ENCODE measurements around the gene FOXI2.

Gene FOXI2

GRCh38 chr10:127736915-127737562 lies at the start of gene FOXI2:
Gene FOXI2 (plus strand): TSS chr10:127737185. CDS start chr10:127737274, 89 bp downstream.
- no peaks in the 10 kb centered on the region for H3K9me3 ChIP-seq
- H3K4me3 ChIP-seq, result no peak within 1 kb of the TSS
- no peaks in the 10 kb centered on the region for H3K36me3 ChIP-seq (replicated peaks)
- no peaks in the 10 kb centered on the region for H3K4me1 ChIP-seq
- in situ Hi-C loops (cut with MboI; ENCODE audit: low sequenced_read_pairs), result no loop called here
- H3K27me3 ChIP-seq (ENCODE audit: low read depth), result no peaks in the 10 kb centered on the region
- no peak for DNase-seq (ENCODE audit: low spot score in 2 of 2)

- H3K9me3 ChIP-seq, result no peaks in the 10 kb centered on the region
- in situ Hi-C loops (cut with MboI; ENCODE audit: low sequenced_read_pairs), result no loop called here
- H3K4me3 ChIP-seq, result no peak overlapping the region
- no peak for DNase-seq (ENCODE audit: low spot score in 2 of 2)
- no peaks in the 10 kb centered on the region for H3K27me3 ChIP-seq (ENCODE audit: low read depth)
- no peaks in the 10 kb centered on the region for H3K36me3 ChIP-seq (replicated peaks)
- no peaks in the 10 kb centered on the region for H3K4me1 ChIP-seq
These were observed 49.4 kb upstream of the FOXI2 start for GRCh38 chr10:127687548-127687947.

GRCh38 chr10:127690176-127690835 lies 46.7 kb upstream of the FOXI2 start:
- H3K4me3 ChIP-seq, result no peak overlapping the region
- H3K27me3 ChIP-seq (ENCODE audit: low read depth), result no peaks in the 10 kb centered on the region
- DNase-seq (ENCODE audit: low spot score in 2 of 2), result no peak
- no peaks in the 10 kb centered on the region for H3K4me1 ChIP-seq
- no peaks in the 10 kb centered on the region for H3K9me3 ChIP-seq
- no peaks in the 10 kb centered on the region for H3K36me3 ChIP-seq (replicated peaks)
- in situ Hi-C loops (cut with MboI; ENCODE audit: low sequenced_read_pairs), result no loop called here

- Histone ChIP-seq H3K36me3 (replicated peaks) (no peaks in the 10 kb centered on the region), H3K4me3 (no peak overlapping the region), H3K27me3 (ENCODE audit: low read depth) (no peaks in the 10 kb centered on the region), H3K9me3 (no peaks in the 10 kb centered on the region), H3K4me1 (no peaks in the 10 kb centered on the region)
- DNase-seq (ENCODE audit: low spot score in 2 of 2), result peak; percentile 38 to 88
- in situ Hi-C loops (cut with MboI; ENCODE audit: low sequenced_read_pairs), result no loop called here
These were observed 42.3 kb upstream of the FOXI2 start for GRCh38 chr10:127694580-127695193.

- no peaks in the 10 kb centered on the region for H3K36me3 ChIP-seq (replicated peaks)
- in situ Hi-C loops (cut with MboI; ENCODE audit: low sequenced_read_pairs), result no loop called here
- no peak for DNase-seq (ENCODE audit: low spot score in 2 of 2)
- no peak overlapping the region for H3K4me3 ChIP-seq
- H3K27me3 ChIP-seq (ENCODE audit: low read depth), result no peaks in the 10 kb centered on the region
- H3K9me3 ChIP-seq, result no peaks in the 10 kb centered on the region
- H3K4me1 ChIP-seq, result no peaks in the 10 kb centered on the region
These were observed 41.6 kb upstream of the FOXI2 start for GRCh38 chr10:127695431-127695830.

GRCh38 chr10:127698886-127699285 lies 38.1 kb upstream of the FOXI2 start:
- in situ Hi-C loops (cut with MboI; ENCODE audit: low sequenced_read_pairs), result no loop called here
- H3K9me3 ChIP-seq, result no peaks in the 10 kb centered on the region

GRCh38 chr10:127699311-127699710 lies 37.7 kb upstream of the FOXI2 start:
- Histone ChIP-seq H3K36me3 (replicated peaks) (no peaks in the 10 kb centered on the region), H3K4me3 (no peak overlapping the region), H3K9me3 (no peaks in the 10 kb centered on the region), H3K27me3 (ENCODE audit: low read depth) (no peaks in the 10 kb centered on the region), H3K4me1 (no peaks in the 10 kb centered on the region)
- in situ Hi-C loops (cut with MboI; ENCODE audit: low sequenced_read_pairs), result no loop called here
- no peak for DNase-seq (ENCODE audit: low spot score in 2 of 2)

More at GRCh38 chr10:127698886-127699285, 38.1 kb upstream of the FOXI2 start:
- no peaks in the 10 kb centered on the region for H3K4me1 ChIP-seq
- no peak overlapping the region for H3K4me3 ChIP-seq
- H3K36me3 ChIP-seq (replicated peaks), result no peaks in the 10 kb centered on the region
- no peaks in the 10 kb centered on the region for H3K27me3 ChIP-seq (ENCODE audit: low read depth)
- DNase-seq (ENCODE audit: low spot score in 2 of 2), result no peak

GRCh38 chr10:127702271-127702670 lies 34.7 kb upstream of the FOXI2 start:
- H3K4me1 ChIP-seq, result no peaks in the 10 kb centered on the region
- H3K9me3 ChIP-seq, result no peaks in the 10 kb centered on the region
- no peak overlapping the region for H3K4me3 ChIP-seq
- no peaks in the 10 kb centered on the region for H3K27me3 ChIP-seq (ENCODE audit: low read depth)
- H3K36me3 ChIP-seq (replicated peaks), result no peaks in the 10 kb centered on the region
- in situ Hi-C loops (cut with MboI; ENCODE audit: low sequenced_read_pairs), result no loop called here
- DNase-seq (ENCODE audit: low spot score in 2 of 2), result no peak

- Histone ChIP-seq H3K36me3 (replicated peaks) (no peaks in the 10 kb centered on the region), H3K27me3 (ENCODE audit: low read depth) (no peaks in the 10 kb centered on the region), H3K9me3 (no peaks in the 10 kb centered on the region), H3K4me1 (no peaks in the 10 kb centered on the region), H3K4me3 (no peak overlapping the region)
- in situ Hi-C loops (cut with MboI; ENCODE audit: low sequenced_read_pairs), result loop anchor here (10.0 kb wide), 1 partner anchor 350 kb away; no protein-coding TSS in a partner anchor
- no peak for DNase-seq (ENCODE audit: low spot score in 2 of 2)
These were observed 21.7 kb upstream of the FOXI2 start for GRCh38 chr10:127715249-127715648.

GRCh38 chr10:127715782-127716378 lies 21.1 kb upstream of the FOXI2 start:
- DNase-seq (ENCODE audit: low spot score in 2 of 2), result no peak
- in situ Hi-C loops (cut with MboI; ENCODE audit: low sequenced_read_pairs), result loop anchor here (10.0 kb wide), 1 partner anchor 349 kb away; no protein-coding TSS in a partner anchor

GRCh38 chr10:127720142-127720541 lies 16.8 kb upstream of the FOXI2 start:
- in situ Hi-C loops (cut with MboI; ENCODE audit: low sequenced_read_pairs), result no loop called here
- no peaks in the 10 kb centered on the region for H3K27me3 ChIP-seq (ENCODE audit: low read depth)
- H3K4me1 ChIP-seq, result no peaks in the 10 kb centered on the region
- H3K9me3 ChIP-seq, result no peaks in the 10 kb centered on the region
- no peak for DNase-seq (ENCODE audit: low spot score in 2 of 2)
- H3K4me3 ChIP-seq, result no peak overlapping the region
- no peaks in the 10 kb centered on the region for H3K36me3 ChIP-seq (replicated peaks)

More at GRCh38 chr10:127715782-127716378, 21.1 kb upstream of the FOXI2 start:
- H3K36me3 ChIP-seq (replicated peaks), result no peaks in the 10 kb centered on the region
- H3K27me3 ChIP-seq (ENCODE audit: low read depth), result no peaks in the 10 kb centered on the region
- H3K4me1 ChIP-seq, result no peaks in the 10 kb centered on the region
- no peaks in the 10 kb centered on the region for H3K9me3 ChIP-seq
- H3K4me3 ChIP-seq, result no peak overlapping the region

GRCh38 chr10:127720903-127721302 lies 16.1 kb upstream of the FOXI2 start:
- in situ Hi-C loops (cut with MboI; ENCODE audit: low sequenced_read_pairs), result no loop called here
- no peak for DNase-seq (ENCODE audit: low spot score in 2 of 2)
- no peak overlapping the region for H3K4me3 ChIP-seq

GRCh38 chr10:127734753-127735152 lies 2.2 kb upstream of the FOXI2 start:
- DNase-seq (ENCODE audit: low spot score in 2 of 2), result no peak
- H3K4me3 ChIP-seq, result no peak overlapping the region
- no peaks in the 10 kb centered on the region for H3K4me1 ChIP-seq
- H3K27me3 ChIP-seq (ENCODE audit: low read depth), result no peaks in the 10 kb centered on the region
- in situ Hi-C loops (cut with MboI; ENCODE audit: low sequenced_read_pairs), result no loop called here
- H3K36me3 ChIP-seq (replicated peaks), result no peaks in the 10 kb centered on the region
- H3K9me3 ChIP-seq, result no peaks in the 10 kb centered on the region

More at GRCh38 chr10:127720903-127721302, 16.1 kb upstream of the FOXI2 start:
- no peaks in the 10 kb centered on the region for H3K36me3 ChIP-seq (replicated peaks)
- H3K9me3 ChIP-seq, result no peaks in the 10 kb centered on the region
- no peaks in the 10 kb centered on the region for H3K4me1 ChIP-seq
- no peaks in the 10 kb centered on the region for H3K27me3 ChIP-seq (ENCODE audit: low read depth)

- DNase-seq (ENCODE audit: low spot score in 2 of 2), result no peak
- no peaks in the 10 kb centered on the region for H3K4me1 ChIP-seq
- H3K9me3 ChIP-seq, result no peaks in the 10 kb centered on the region
- H3K36me3 ChIP-seq (replicated peaks), result no peaks in the 10 kb centered on the region
- no peak overlapping the region for H3K4me3 ChIP-seq
- in situ Hi-C loops (cut with MboI; ENCODE audit: low sequenced_read_pairs), result no loop called here
- no peaks in the 10 kb centered on the region for H3K27me3 ChIP-seq (ENCODE audit: low read depth)
These were observed 1.8 kb upstream of the FOXI2 start for GRCh38 chr10:127735156-127735555.
